Measurements from ENCODE around the gene RBM17.

Gene RBM17

GRCh38 chr10:6079044-6079443 is 9.8 kb upstream of the RBM17 start:
- no peak for DNase-seq (ENCODE audit: low read depth in 1 of 2, low spot score in 1 of 2)
- Histone ChIP-seq H3K4me3 (replicated peaks; ENCODE audit: insufficient read depth, low read length) (no peak overlapping the region), H3K27ac (replicated peaks) (no peak overlapping the region), H3K27me3 (ENCODE audit: insufficient read depth, poor library complexity, severe bottlenecking) (no peaks in the 10 kb centered on the region)
- TF ChIP-seq POLR2AphosphoS5 (IDR thresholded peaks at IDR 0.05; ENCODE audit: low read depth) (no peak), CTCF (IDR thresholded peaks at IDR 0.05; ENCODE audit: insufficient read depth, low read length) (no peak), SPI1 (IDR thresholded peaks at IDR 0.05; ENCODE audit: borderline replicate concordance, low read depth) (no peak), REST (IDR thresholded peaks at IDR 0.05; ENCODE audit: insufficient replicate concordance, low read depth) (no peak), GABPA (IDR thresholded peaks at IDR 0.05; ENCODE audit: low read depth) (no peak)

- no peak overlapping the region for H3K27ac ChIP-seq (replicated peaks)
- H3K4me3 ChIP-seq (replicated peaks; ENCODE audit: insufficient read depth, low read length), result no peak overlapping the region
- no peaks in the 10 kb centered on the region for H3K27me3 ChIP-seq (ENCODE audit: insufficient read depth, poor library complexity, severe bottlenecking)
- no peak for DNase-seq (ENCODE audit: low read depth in 1 of 2, low spot score in 1 of 2)
- TF ChIP-seq SPI1 (IDR thresholded peaks at IDR 0.05; ENCODE audit: borderline replicate concordance, low read depth), result peak; percentile 12; the same call in 1 of the 2 replicates
- TF ChIP-seq REST (IDR thresholded peaks at IDR 0.05; ENCODE audit: insufficient replicate concordance, low read depth), result no peak
Observed at GRCh38 chr10:6080417-6080973, 8.3 kb upstream of the RBM17 start.

GRCh38 chr10:6082496-6083395 is 6.1 kb upstream of the RBM17 start:
- TF ChIP-seq REST (IDR thresholded peaks at IDR 0.05; ENCODE audit: insufficient replicate concordance, low read depth), result no peak
- TF ChIP-seq CTCF (IDR thresholded peaks at IDR 0.05; ENCODE audit: insufficient read depth, low read length), result no peak
- no peak for TF ChIP-seq POLR2AphosphoS5 (IDR thresholded peaks at IDR 0.05; ENCODE audit: low read depth)
- no peak for TF ChIP-seq SPI1 (IDR thresholded peaks at IDR 0.05; ENCODE audit: borderline replicate concordance, low read depth)
- TF ChIP-seq GABPA (IDR thresholded peaks at IDR 0.05; ENCODE audit: low read depth), result no peak
- Histone ChIP-seq H3K4me3 (replicated peaks; ENCODE audit: insufficient read depth, low read length) (no peak overlapping the region), H3K27ac (replicated peaks) (no peak overlapping the region), H3K27me3 (ENCODE audit: insufficient read depth, poor library complexity, severe bottlenecking) (no peaks in the 10 kb centered on the region)
- no peak for DNase-seq (ENCODE audit: low read depth in 1 of 2, low spot score in 1 of 2)

Measured in HL-60 (cell line).